ENCODE data around the gene GPC3. TPM values are rescaled to one million over a fixed set of nuclear protein-coding genes. Genes with fewer than 3 reads are reported as not detected.

Gene GPC3
- total RNA-seq, 6 experiments from 2014 or later = not detected

DNA sequence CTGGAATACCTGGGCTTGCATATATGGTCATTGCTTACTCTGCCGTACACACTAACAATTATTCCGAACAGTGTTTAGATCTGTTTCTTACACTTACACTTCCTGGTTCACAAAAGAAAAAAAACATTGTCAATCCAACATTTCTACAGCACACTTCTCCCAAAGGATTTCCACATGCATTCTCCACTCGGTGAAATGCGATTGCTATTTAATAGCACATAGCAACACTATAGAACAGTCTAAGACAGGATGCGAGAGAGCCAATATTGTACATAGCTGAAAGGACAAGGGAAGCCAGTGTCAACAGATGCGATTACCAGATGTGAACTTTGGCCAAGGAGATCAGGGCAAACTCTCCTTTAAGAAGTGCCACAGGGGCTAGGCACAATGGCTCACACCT, 349.4 kb downstream of the GPC3 start:
- H3K27ac Mint-ChIP-seq = no peak overlapping the region
- TF ChIP-seq, protein P1, sequence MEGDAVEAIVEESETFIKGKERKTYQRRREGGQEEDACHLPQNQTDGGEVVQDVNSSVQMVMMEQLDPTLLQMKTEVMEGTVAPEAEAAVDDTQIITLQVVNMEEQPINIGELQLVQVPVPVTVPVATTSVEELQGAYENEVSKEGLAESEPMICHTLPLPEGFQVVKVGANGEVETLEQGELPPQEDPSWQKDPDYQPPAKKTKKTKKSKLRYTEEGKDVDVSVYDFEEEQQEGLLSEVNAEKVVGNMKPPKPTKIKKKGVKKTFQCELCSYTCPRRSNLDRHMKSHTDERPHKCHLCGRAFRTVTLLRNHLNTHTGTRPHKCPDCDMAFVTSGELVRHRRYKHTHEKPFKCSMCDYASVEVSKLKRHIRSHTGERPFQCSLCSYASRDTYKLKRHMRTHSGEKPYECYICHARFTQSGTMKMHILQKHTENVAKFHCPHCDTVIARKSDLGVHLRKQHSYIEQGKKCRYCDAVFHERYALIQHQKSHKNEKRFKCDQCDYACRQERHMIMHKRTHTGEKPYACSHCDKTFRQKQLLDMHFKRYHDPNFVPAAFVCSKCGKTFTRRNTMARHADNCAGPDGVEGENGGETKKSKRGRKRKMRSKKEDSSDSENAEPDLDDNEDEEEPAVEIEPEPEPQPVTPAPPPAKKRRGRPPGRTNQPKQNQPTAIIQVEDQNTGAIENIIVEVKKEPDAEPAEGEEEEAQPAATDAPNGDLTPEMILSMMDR (IDR thresholded peaks at IDR 0.05) = no peak
- no peak for DNase-seq
- H3K9me3 Mint-ChIP-seq = peaks cover 5% of the 10 kb centered on the region
- H3K36me3 Mint-ChIP-seq (ENCODE audit: low read depth) = no peaks in the 10 kb centered on the region
- no peak overlapping the region for H3K4me3 Mint-ChIP-seq
- H3K27me3 Mint-ChIP-seq (ENCODE audit: insufficient read depth) = no peaks in the 10 kb centered on the region
- no peaks in the 10 kb centered on the region for H3K4me1 Mint-ChIP-seq (ENCODE audit: low read depth)

DNA sequence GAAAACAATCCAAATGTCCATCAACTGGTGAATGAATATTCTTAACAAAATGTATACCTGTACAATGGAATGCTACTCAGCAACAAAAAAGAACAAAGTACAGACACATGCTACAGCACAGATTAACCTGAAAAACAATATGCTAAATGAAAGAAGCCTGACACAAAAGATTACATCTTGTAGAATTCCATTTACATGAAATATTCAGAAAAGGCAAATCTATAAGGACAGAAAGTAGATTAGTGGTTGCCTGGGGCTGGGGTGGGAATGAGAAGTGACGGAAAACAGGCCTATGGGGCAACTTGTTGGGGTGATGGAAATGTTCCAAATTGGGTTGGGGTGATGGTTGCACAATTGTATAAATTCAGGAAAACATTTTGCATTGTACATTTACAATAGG, 351.0 kb downstream of the GPC3 start:
- H3K4me1 Mint-ChIP-seq (ENCODE audit: low read depth) = no peaks in the 10 kb centered on the region
- no peaks in the 10 kb centered on the region for H3K36me3 Mint-ChIP-seq (ENCODE audit: low read depth)
- H3K27me3 Mint-ChIP-seq (ENCODE audit: insufficient read depth) = no peaks in the 10 kb centered on the region
- H3K27ac Mint-ChIP-seq = no peak overlapping the region
- H3K4me3 Mint-ChIP-seq = no peak overlapping the region
- TF ChIP-seq, protein P1 (IDR thresholded peaks at IDR 0.05) = no peak
- no peak for DNase-seq
- peaks cover 5% of the 10 kb centered on the region for H3K9me3 Mint-ChIP-seq

DNA sequence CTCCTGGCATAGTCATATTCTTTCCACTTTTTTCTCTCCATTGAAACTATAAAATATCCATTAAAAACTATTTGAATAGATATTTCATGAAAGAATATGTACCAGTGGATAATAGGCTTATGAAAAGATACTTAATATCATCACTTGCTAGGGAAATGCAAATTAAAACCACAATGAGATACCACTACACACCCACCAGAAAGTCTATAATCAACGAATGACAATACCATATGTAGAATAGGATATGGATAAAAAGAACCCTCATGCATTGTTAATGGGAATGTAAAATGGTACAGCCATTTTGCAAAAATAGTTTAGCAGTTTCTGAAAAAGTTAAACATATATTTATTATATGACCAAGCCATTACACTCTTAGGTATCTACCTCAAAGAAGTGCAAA, 351.4 kb downstream of the GPC3 start:
- Mint-ChIP-seq H3K27ac (no peak overlapping the region), H3K9me3 (peaks cover 2% of the 10 kb centered on the region), H3K4me1 (ENCODE audit: low read depth) (no peaks in the 10 kb centered on the region), H3K4me3 (no peak overlapping the region), H3K36me3 (ENCODE audit: low read depth) (no peaks in the 10 kb centered on the region), H3K27me3 (ENCODE audit: insufficient read depth) (no peaks in the 10 kb centered on the region)
- TF ChIP-seq, protein P1 (IDR thresholded peaks at IDR 0.05) = no peak
- no peak for DNase-seq

DNA sequence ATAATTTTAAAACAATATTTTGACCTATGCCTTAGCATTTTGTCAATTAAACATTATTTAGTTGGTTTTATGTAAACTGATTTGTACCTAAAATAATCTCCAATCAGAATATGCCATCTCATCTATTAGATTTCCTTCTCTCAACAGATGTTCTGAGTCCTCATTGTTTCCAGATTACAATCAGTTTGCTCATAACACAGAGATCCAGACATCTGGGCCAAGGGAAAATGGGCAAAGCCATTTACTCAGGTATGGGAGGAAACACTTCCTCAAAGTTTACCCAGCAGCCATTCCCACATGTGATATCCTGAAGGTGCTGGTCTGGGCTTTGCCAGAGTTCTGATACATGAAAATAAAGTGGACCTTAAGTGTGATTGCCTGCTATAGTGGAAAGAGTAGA, 352.2 kb downstream of the GPC3 start:
- no peak overlapping the region for H3K27ac Mint-ChIP-seq
- no peaks in the 10 kb centered on the region; the same call in 1 of the 2 replicates for H3K9me3 Mint-ChIP-seq
- TF ChIP-seq, protein P1 (IDR thresholded peaks at IDR 0.05) = no peak
- H3K4me1 Mint-ChIP-seq (ENCODE audit: low read depth) = no peaks in the 10 kb centered on the region
- H3K4me3 Mint-ChIP-seq = no peak overlapping the region
- H3K36me3 Mint-ChIP-seq (ENCODE audit: low read depth) = no peaks in the 10 kb centered on the region
- DNase-seq = no peak
- no peaks in the 10 kb centered on the region for H3K27me3 Mint-ChIP-seq (ENCODE audit: insufficient read depth)

DNA sequence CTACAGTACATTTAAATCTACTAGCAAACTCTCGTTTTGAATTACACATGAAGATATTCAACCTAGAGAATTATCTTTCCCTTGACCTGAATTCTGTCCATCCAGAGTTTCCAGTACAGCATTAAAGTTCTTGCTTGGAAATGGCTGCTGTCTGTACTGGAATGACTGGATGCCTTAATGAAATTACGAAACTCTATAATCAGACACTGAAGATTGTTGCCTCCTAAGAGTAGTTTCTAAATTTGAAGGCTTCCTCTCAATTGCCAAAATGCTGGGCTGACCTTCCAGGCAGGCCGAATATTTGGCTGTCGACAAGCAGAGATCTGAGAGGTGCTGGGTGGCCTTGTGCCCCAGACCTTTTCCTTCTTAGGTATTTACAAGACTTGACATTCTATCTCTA, 355.0 kb downstream of the GPC3 start:
- no peak overlapping the region for H3K27ac Mint-ChIP-seq

More for the DNA sequence above, 355.0 kb downstream of the GPC3 start:
- DNase-seq = no peak
- no peaks in the 10 kb centered on the region for H3K9me3 Mint-ChIP-seq
- H3K4me3 Mint-ChIP-seq = no peak overlapping the region
- H3K4me1 Mint-ChIP-seq (ENCODE audit: low read depth) = no peaks in the 10 kb centered on the region
- TF ChIP-seq, protein P1 (IDR thresholded peaks at IDR 0.05) = no peak
- no peaks in the 10 kb centered on the region for H3K27me3 Mint-ChIP-seq (ENCODE audit: insufficient read depth)
- no peaks in the 10 kb centered on the region for H3K36me3 Mint-ChIP-seq (ENCODE audit: low read depth)
